Muscle layer of colon (tissue), 2 donors: ENCODE results near the gene UBXN11.
"Not testable (repeated sequence)": the region's sequence is repeated elsewhere in the genome, so short reads cannot be mapped to it uniquely, and the experiment has no call there.

Experiments
- H3K27ac ChIP-seq: one replicate; pipeline ENCODE4 v1.7.0; 2013; ENCODE audit warnings: low read depth, mild to moderate bottlenecking, low read length, moderate library complexity
- H3K27me3 ChIP-seq, 2 donors: one replicate each; pipeline ENCODE4 v1.7.0; 2013; ENCODE audit warnings: low read length in 2 of 2, mild to moderate bottlenecking in 2 of 2; ENCODE audit not compliant: insufficient read depth in 2 of 2, control insufficient read depth in 1 of 2
- H3K36me3 ChIP-seq: one replicate; pipeline ENCODE4 v1.7.0; 2013; ENCODE audit warnings: mild to moderate bottlenecking, low read length; ENCODE audit not compliant: insufficient read depth
- H3K4me1 ChIP-seq: one replicate; pipeline ENCODE4 v1.7.0; 2013; ENCODE audit warnings: mild to moderate bottlenecking, low read length; ENCODE audit not compliant: insufficient read depth
- H3K4me3 ChIP-seq, 2 donors: one replicate each; pipeline ENCODE4 v1.7.0; 2013; ENCODE audit warnings: low read length in 2 of 2, low read depth in 1 of 2, mild to moderate bottlenecking in 1 of 2, moderate library complexity in 1 of 2
- H3K9ac ChIP-seq: one replicate; pipeline ENCODE4 v1.7.0; 2013; ENCODE audit warnings: low read length
- H3K9me3 ChIP-seq: one replicate; pipeline ENCODE4 v1.7.0; 2013; ENCODE audit warnings: mild to moderate bottlenecking, low read length
- donor health status: abdominal sarcoma.
- donor health status: Adenocarcinoma of cecum.

UBXN11 gene

GRCh38 chr1:26297057-26297790 is 9.2 kb downstream of the UBXN11 start:
- Histone ChIP-seq H3K4me1 (no peaks in the 10 kb centered on the region), H3K36me3 (no peaks in the 10 kb centered on the region), H3K9me3 (no peaks in the 10 kb centered on the region), H3K27me3 (no peaks in the 10 kb centered on the region), H3K27ac (no peak overlapping the region), H3K4me3 (no peak overlapping the region), H3K9ac (no peak overlapping the region)

DNA sequence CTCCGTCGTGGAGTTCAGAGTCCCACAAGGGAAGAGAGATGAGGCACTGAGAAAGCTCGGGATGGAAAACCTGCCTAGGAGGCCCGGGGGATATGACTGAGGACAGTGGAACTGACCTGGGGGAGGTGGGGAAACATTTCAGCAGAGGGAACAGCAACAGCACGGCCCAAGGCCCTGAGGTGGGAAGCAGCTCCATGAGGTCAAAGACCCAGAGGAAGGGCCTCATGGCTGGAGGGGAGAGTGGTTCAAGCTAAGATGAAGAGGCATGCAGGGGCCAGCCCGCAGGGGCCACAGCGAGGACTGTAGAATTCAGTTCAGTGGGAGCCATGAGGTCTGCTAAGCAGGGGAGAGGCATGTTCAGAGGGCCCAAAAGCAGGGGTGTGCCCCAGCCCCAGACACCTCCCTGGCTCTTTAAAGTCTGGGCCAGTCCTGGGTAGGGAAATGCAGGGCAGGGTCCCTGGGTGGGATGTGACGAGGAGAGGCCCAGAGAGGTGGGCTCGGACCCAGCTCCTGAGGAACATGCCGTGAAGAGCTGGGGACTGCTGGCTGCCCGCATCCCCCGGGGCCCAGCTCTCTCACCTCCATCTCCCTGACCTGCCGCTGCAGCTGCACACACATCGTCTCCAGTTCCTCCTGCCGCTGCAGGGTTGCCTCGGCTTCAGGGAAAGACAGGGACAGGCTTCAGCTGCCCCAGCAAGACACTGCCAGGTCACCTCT is 9.9 kb downstream of the UBXN11 start:
- Histone ChIP-seq H3K9ac (no peak overlapping the region), H3K36me3 (no peaks in the 10 kb centered on the region), H3K4me3 (no peak overlapping the region), H3K4me1 (peaks cover 1% of the 10 kb centered on the region), H3K27me3 (no peaks in the 10 kb centered on the region), H3K27ac (no peak overlapping the region), H3K9me3 (no peaks in the 10 kb centered on the region)

GRCh38 chr1:26295194-26296138 is 11.0 kb downstream of the UBXN11 start:
- H3K4me1 ChIP-seq = peaks cover 11% of the 10 kb centered on the region
- H3K9ac ChIP-seq = no peak overlapping the region
- H3K27me3 ChIP-seq = no peaks in the 10 kb centered on the region
- H3K27ac ChIP-seq = no peak overlapping the region
- H3K4me3 ChIP-seq = no peak overlapping the region
- no peaks in the 10 kb centered on the region for H3K36me3 ChIP-seq
- H3K9me3 ChIP-seq = no peaks in the 10 kb centered on the region

GRCh38 chr1:26293911-26294463 is 12.4 kb downstream of the UBXN11 start:
- Histone ChIP-seq H3K27ac (no peak overlapping the region), H3K4me3 (no peak overlapping the region), H3K4me1 (peaks cover 13% of the 10 kb centered on the region), H3K9me3 (no peaks in the 10 kb centered on the region), H3K36me3 (no peaks in the 10 kb centered on the region), H3K27me3 (no peaks in the 10 kb centered on the region), H3K9ac (no peak overlapping the region)

DNA sequence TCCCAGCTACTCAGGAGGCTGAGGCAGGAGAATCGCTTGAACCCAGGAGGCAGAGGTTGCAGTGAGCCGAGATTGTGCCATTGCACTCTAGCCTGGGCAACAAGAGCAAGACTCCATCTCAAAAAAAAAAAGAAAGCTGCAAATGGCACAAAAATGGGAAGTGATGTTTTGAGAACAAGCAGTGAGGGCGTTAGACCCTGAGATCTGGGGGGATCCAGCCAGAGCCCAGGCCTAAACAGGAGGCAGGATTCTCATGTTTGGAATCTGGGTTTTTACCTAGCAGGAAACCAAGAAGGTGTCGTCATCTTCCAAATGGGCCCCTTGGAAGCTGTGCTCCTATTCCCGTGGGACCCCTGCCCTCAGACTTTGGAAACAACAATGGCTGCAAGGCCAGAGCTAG is 13.7 kb downstream of the UBXN11 start:
- not testable (repeated sequence) for H3K9me3 ChIP-seq, H3K27ac ChIP-seq, H3K27me3 ChIP-seq, H3K9ac ChIP-seq, H3K4me3 ChIP-seq, H3K36me3 ChIP-seq
- H3K4me1 ChIP-seq = peaks cover 22% of the 10 kb centered on the region

GRCh38 chr1:26291939-26292338 is 14.5 kb downstream of the UBXN11 start:
- peaks cover 28% of the 10 kb centered on the region for H3K4me1 ChIP-seq
- H3K27ac ChIP-seq = no peak overlapping the region
- H3K4me3 ChIP-seq = no peak overlapping the region

GRCh38 chr1:26291433-26291832 is 15.0 kb downstream of the UBXN11 start:
- Histone ChIP-seq H3K27me3 (no peaks in the 10 kb centered on the region), H3K27ac (no peak overlapping the region), H3K9ac (no peak overlapping the region), H3K4me3 (no peak overlapping the region), H3K4me1 (peaks cover 30% of the 10 kb centered on the region), H3K9me3 (no peaks in the 10 kb centered on the region), H3K36me3 (no peaks in the 10 kb centered on the region)

More at GRCh38 chr1:26291939-26292338, 14.5 kb downstream of the UBXN11 start:
- Histone ChIP-seq H3K9me3 (no peaks in the 10 kb centered on the region), H3K27me3 (no peaks in the 10 kb centered on the region), H3K36me3 (no peaks in the 10 kb centered on the region), H3K9ac (no peak overlapping the region)

DNA sequence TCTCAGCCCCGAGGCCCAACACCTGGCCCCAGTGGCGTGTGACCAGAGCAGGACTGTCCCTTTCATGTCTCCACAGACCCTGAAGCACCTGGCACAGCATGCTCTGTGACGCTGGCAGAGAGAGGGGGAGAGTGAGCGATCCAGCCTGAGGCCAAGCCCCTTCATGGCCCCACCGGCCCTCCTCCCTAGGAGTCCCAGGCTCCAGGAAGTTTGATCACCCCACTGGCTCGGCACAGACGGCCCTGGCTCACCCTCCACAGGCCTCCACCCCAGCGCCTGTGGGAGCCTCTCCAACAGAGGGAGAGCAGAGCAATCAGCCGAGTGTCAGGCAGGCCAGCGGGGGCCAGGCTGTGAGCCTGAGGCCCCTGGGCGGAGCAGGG is 15.6 kb downstream of the UBXN11 start:
- Histone ChIP-seq H3K27me3 (no peaks in the 10 kb centered on the region), H3K36me3 (no peaks in the 10 kb centered on the region), H3K4me1 (peaks cover 34% of the 10 kb centered on the region), H3K9ac (no peak overlapping the region), H3K4me3 (no peak overlapping the region), H3K27ac (no peak overlapping the region), H3K9me3 (no peaks in the 10 kb centered on the region)

DNA sequence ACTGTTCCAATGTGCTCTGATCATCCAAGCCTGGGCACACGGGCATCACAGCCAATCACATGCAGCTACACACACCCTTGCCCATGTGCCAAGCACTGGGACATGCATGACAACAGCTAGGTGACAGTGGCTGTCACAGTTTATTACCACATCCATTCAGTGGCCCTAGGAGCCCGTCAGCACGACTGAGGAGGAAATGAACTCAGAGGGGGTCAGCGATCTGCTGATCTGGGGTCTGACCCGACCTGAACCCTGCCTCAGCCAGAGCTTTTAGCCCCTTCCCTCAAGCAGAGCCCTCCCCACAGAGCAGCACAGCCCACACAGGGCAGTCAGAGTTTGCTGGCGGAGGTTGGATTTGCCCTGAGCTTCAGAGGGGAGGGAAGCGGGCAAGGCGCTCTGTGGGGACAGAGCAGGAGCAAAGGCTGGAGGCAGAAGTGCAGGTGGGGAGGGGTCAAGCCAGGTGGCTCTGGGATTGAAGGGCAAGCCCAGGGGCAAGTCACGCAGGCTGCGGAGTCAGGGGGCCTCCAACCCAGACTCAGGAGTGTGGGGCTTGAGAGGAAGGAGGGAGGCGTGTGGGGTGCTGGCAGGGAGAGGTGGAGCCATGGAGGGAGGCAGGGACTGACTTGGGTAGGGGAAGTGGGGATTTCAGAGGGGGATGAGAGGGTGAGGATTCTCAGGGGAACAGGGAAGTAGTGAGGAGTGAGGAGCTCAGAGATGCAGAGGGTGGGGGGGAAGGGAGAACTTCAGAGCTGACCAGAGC is 16.1 kb downstream of the UBXN11 start:
- H3K9me3 ChIP-seq = no peaks in the 10 kb centered on the region
- H3K4me3 ChIP-seq = no peak overlapping the region
- H3K27ac ChIP-seq = no peak overlapping the region
- no peaks in the 10 kb centered on the region for H3K27me3 ChIP-seq
- H3K9ac ChIP-seq = no peak overlapping the region
- no peaks in the 10 kb centered on the region for H3K36me3 ChIP-seq
- H3K4me1 ChIP-seq = peaks cover 37% of the 10 kb centered on the region

- Histone ChIP-seq H3K9ac (no peak overlapping the region), H3K27ac (no peak overlapping the region)
Observed at GRCh38 chr1:26289158-26290059, 17.0 kb downstream of the UBXN11 start.

More at GRCh38 chr1:26289158-26290059, 17.0 kb downstream of the UBXN11 start:
- no peaks in the 10 kb centered on the region for H3K36me3 ChIP-seq
- H3K27me3 ChIP-seq = no peaks in the 10 kb centered on the region
- no peak overlapping the region for H3K4me3 ChIP-seq
- no peaks in the 10 kb centered on the region for H3K9me3 ChIP-seq
- H3K4me1 ChIP-seq = peaks cover 43% of the 10 kb centered on the region
